Activated B cell treated with CpG ODN at 0.5 μM for 24 hours (primary cell): ENCODE measurements around the gene ADGRL1. TPM values are rescaled to one million over a fixed set of nuclear protein-coding genes. Genes with fewer than 3 reads are reported as not detected.
A peak's percentile ranks its signal among the peaks of the same experiment; 100 is the strongest.

Experiments used
- ATAC-seq: fragments of 200-7000 bp; cut with Tn5 transposase; one replicate; pipeline ENCODE4 v1.10.0; 2021; ENCODE audit warnings: low read depth, mild to moderate bottlenecking, moderate library complexity
- CTCF ChIA-PET: fragments of 350-600 bp; sonication (Branson Sonifier 250); formaldehyde crosslinking; loops from one replicate; lab custom pipeline; 2021; ENCODE audit warnings: antibody characterized with exemption; lab: Charles Lee
- POLR2A ChIA-PET: fragments of 350-600 bp; sonication (Branson Sonifier 250); formaldehyde crosslinking; loops from one replicate; lab custom pipeline; 2021; ENCODE audit warnings: antibody characterized with exemption; lab: Charles Lee
- DNase-seq: peaks from one replicate; pipeline ENCODE4 v3.0.0; 2022
- H3K27ac Mint-ChIP-seq: one replicate; pipeline ENCODE4 v1.8.0; 2020; ENCODE audit warnings: mixed read lengths
- H3K27me3 Mint-ChIP-seq: one replicate; pipeline ENCODE4 v1.8.0; 2021; ENCODE audit warnings: mixed read lengths
- H3K36me3 Mint-ChIP-seq: one replicate; pipeline ENCODE4 v1.8.0; 2021; ENCODE audit warnings: low read depth, mixed read lengths
- H3K4me1 Mint-ChIP-seq: one replicate; pipeline ENCODE4 v1.8.0; 2021; ENCODE audit warnings: mixed read lengths
- H3K4me3 Mint-ChIP-seq: one replicate; pipeline ENCODE4 v1.8.0; 2020; ENCODE audit warnings: mild to moderate bottlenecking, mixed read lengths
- H3K9me3 Mint-ChIP-seq: one replicate; pipeline ENCODE4 v1.8.0; 2020; ENCODE audit warnings: mixed read lengths
- CTCF ChIP-seq: fragments of 200-600 bp; IDR thresholded peaks from one replicate; pipeline ENCODE4 v1.8.0; 2022; ENCODE audit warnings: antibody characterized with exemption, mild to moderate bottlenecking
- intact Hi-C: fragments of 100-400 bp; cut with micrococcal nuclease; formaldehyde crosslinking; loops from one replicate; pipeline ENCODE4 v1.15.1; 2024
- total RNA-seq: library from RNA; stranded (reverse); gene quantifications from 2 replicates; pipeline ENCODE4 v1.2.3, GENCODE V29; 2022

ADGRL1 gene
- total RNA-seq, 1 donor from 2014 or later = 1.4 TPM

- peaks cover 42% of the 10 kb centered on the region for H3K4me1 Mint-ChIP-seq
- ChIA-PET POLR2A (no interaction called here), CTCF (interaction anchor here (0.5 to 1.9 kb wide), 4 partner anchors 21 to 57 kb away, joined by 3 to 9 read pairs (median 6); partner anchors contain the start of gene ASF1B)
- no peak overlapping the region for H3K27ac Mint-ChIP-seq
- H3K9me3 Mint-ChIP-seq = no peaks in the 10 kb centered on the region
- peaks cover 1% of the 10 kb centered on the region for H3K36me3 Mint-ChIP-seq
- intact Hi-C loops = loop anchor here (1.0 to 10.0 kb wide), 3 partner anchors 43 to 321 kb away; partner anchors contain the start of genes MISP3 and ZSWIM4
- no peaks in the 10 kb centered on the region for H3K27me3 Mint-ChIP-seq
- TF ChIP-seq CTCF = no peak
- H3K4me3 Mint-ChIP-seq = peak overlapping the region; percentile 84
- DNase-seq (no peak), ATAC-seq (no peak)
Measured at GRCh38 chr19:14115756-14116155, 90.2 kb downstream of the ADGRL1 start.

- Mint-ChIP-seq H3K4me3 (peak overlapping the region; percentile 55), H3K27me3 (no peaks in the 10 kb centered on the region)
- CTCF ChIA-PET = interaction anchor here (1.1 to 1.9 kb wide), 4 partner anchors 9 to 56 kb away, joined by 3 to 9 read pairs (median 6); no protein-coding TSS in a partner anchor
Measured at GRCh38 chr19:14114854-14115253, 91.1 kb downstream of the ADGRL1 start.

GRCh38 chr19:14114439-14114838 is 91.5 kb downstream of the ADGRL1 start:
- Mint-ChIP-seq H3K27ac (no peak overlapping the region), H3K36me3 (peaks cover 1% of the 10 kb centered on the region), H3K27me3 (no peaks in the 10 kb centered on the region), H3K9me3 (no peaks in the 10 kb centered on the region), H3K4me3 (no peak overlapping the region), H3K4me1 (peaks cover 42% of the 10 kb centered on the region)
- ChIA-PET POLR2A (interaction anchor here (0.8 kb wide), 1 partner anchor 22 kb away, joined by 3 read pairs; the partner anchor contains the start of gene ASF1B), CTCF (interaction anchor here (1.0 to 1.9 kb wide), 5 partner anchors 8 to 55 kb away, joined by 3 to 9 read pairs (median 5); no protein-coding TSS in a partner anchor)
- no peak for ATAC-seq
- no peak for DNase-seq
- intact Hi-C loops = loop anchor here (2.0 to 10.0 kb wide), 2 partner anchors 42 to 320 kb away; partner anchors contain the start of genes MISP3 and ZSWIM4
- no peak for TF ChIP-seq CTCF

More at GRCh38 chr19:14114854-14115253, 91.1 kb downstream of the ADGRL1 start:
- Mint-ChIP-seq H3K27ac (peak overlapping the region; percentile 46), H3K4me1 (peaks cover 42% of the 10 kb centered on the region), H3K36me3 (peaks cover 1% of the 10 kb centered on the region), H3K9me3 (no peaks in the 10 kb centered on the region)
- TF ChIP-seq CTCF = no peak
- POLR2A ChIA-PET = interaction anchor here (0.8 kb wide), 1 partner anchor 22 kb away, joined by 3 read pairs; the partner anchor contains the start of gene ASF1B
- intact Hi-C loops = loop anchor here (1.0 to 10.0 kb wide), 3 partner anchors 42 to 320 kb away; partner anchors contain the start of genes MISP3 and ZSWIM4
- DNase-seq (peak; percentile 48), ATAC-seq (no peak)

GRCh38 chr19:14113762-14114414 is 92.1 kb downstream of the ADGRL1 start:
- H3K9me3 Mint-ChIP-seq = no peaks in the 10 kb centered on the region
- intact Hi-C loops = loop anchor here (2.0 to 10.0 kb wide), 2 partner anchors 41 to 319 kb away; partner anchors contain the start of genes MISP3 and ZSWIM4
- ATAC-seq (no peak), DNase-seq (no peak)
- no peak overlapping the region for H3K4me3 Mint-ChIP-seq
- ChIA-PET CTCF (interaction anchor here (1.0 to 1.9 kb wide), 4 partner anchors 24 to 55 kb away, joined by 3 to 9 read pairs (median 6); no protein-coding TSS in a partner anchor), POLR2A (interaction anchor here (0.6 kb wide), 1 partner anchor 372 kb away, joined by 7 read pairs; no protein-coding TSS in a partner anchor)
- TF ChIP-seq CTCF = no peak
- peaks cover 39% of the 10 kb centered on the region for H3K4me1 Mint-ChIP-seq
- H3K27ac Mint-ChIP-seq = no peak overlapping the region
- H3K36me3 Mint-ChIP-seq = peaks cover 1% of the 10 kb centered on the region
- no peaks in the 10 kb centered on the region for H3K27me3 Mint-ChIP-seq
